Measurements from ENCODE around the gene MTRF1.
"Not testable (repeated sequence)": the region's sequence is repeated elsewhere in the genome, so short reads cannot be mapped to it uniquely, and the experiment has no call there.

MTRF1 gene

DNA sequence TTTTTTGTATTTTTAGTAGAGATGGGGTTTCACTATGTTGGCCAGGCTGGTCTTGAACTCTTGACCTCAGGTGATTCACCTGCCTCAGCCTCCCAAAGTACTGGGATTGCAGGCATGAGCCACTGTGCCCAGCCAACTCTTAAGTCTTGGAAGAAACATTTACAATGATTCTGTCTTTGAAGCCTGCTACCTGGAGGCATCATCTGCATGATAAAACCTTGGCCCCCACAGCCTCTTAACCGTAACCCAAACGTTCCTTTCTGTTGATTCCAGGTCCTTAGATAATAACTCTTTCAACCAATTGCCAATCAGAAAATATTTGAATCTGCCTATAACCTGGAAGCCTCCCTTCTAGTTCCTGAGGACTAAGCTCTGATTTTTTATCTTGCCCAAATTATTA lies 15.8 kb upstream of the MTRF1 start:
- DNase-seq (ENCODE audit: low read depth in 2 of 2) = not testable (repeated sequence)

DNA sequence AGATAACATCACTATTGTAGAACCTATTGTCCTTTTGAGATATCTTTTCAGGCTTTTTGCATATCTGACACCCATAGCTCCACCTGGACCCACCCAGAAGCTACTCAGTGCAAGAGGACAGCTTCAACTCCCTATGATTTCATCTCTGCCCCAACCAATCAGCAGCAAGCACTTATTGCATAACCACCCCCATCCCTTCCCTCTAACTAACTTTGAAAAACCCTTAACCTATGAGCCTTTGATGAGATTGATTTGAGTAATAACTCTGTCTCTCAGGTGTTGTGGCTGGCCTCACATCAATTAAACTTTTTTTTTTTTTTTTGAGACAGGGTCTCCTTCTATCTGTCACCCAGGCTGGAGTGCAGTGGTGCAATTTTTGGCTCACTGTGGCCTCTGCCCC lies 13.4 kb upstream of the MTRF1 start:
- DNase-seq (ENCODE audit: low read depth in 2 of 2) = no peak

GRCh38 chr13:41274881-41275280 lies 11.5 kb upstream of the MTRF1 start:
- DNase-seq (ENCODE audit: low read depth in 2 of 2) = no peak

DNA sequence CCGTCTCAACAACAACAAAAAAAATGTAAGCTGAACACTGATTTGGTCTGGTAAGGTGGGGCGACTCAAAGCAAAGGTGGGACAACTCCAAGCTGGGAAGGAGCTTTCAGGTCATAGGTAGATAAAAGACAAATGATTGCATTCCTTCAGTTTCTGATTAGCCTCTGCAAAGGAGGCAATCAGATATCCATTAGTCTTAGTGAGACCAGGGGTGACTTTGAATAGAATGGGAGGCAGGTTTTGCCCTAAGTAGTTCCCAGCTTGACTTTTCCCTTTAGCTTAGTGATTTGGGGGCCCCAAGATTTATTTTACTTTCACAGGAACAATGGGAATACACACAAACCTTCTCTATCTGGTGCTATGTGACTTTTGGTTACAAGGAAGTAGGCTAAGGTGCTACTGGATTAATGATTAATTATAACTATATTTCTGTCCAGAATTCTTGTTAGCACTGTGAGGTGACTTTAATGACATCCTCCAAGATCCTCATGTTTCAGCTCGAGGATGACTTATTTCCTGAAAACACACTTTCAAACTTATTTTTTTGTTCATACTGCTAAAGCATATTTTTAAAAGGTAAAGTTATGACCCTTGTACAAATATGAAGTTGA lies 10.6 kb upstream of the MTRF1 start:
- no peak for DNase-seq (ENCODE audit: low read depth in 2 of 2)

DNA sequence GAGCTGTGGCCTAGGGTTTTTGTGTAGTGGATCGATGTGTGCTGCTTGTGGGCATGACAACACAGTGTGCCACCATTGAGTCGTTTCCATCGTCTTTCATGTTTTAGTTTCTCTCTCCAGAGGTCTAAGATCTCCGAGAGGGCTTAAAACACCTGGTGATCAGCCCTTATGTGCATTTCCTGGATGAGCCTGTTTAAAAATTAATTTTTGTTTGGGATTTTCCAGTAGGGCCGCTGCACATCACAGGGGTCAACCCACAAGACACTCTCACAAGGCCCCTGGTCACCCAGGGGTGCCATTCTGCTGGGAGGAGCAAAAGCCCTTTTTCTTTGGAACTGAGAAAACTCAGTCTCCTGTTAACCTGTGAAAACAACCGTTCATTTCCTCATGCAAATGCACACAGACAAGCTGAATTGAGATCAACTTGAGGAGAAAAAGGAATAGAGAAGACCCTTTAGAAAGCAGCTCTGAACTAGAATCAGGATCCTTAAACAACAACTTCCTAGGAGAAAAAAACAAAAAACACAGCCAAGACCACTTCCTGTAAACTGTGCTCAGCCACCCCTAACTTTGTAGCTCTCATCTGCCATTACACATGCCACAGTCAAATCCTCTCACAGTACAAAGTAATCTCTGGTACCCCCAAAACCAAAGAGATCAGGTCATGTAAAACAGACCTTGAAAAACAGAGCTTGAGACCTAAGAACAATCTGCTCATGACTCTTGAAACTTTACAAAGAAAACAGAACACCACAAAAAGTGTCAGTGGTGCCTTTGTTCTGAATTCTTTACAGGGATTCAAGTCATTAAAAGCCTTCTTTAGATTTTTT lies 8.3 kb upstream of the MTRF1 start:
- no peak for DNase-seq (ENCODE audit: low read depth in 2 of 2)

DNA sequence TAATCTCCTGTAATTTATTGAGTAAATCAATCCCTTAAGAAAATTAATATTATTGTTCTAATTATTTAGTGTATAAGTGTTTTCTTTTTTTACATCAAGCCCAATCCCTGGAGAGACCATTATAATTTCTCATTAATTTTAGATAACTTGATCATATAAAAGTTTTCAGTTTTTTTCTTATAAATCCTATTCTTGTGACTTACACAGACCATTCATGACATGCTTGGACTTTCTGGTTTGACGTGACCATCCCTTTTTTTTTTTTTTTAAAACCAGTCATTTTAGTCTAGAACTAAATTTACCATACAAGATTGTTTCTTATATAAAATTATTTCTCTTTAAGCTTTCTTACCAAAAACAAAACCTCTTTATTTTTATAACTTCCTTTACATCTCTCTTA lies 5.4 kb upstream of the MTRF1 start:
- DNase-seq (ENCODE audit: low read depth in 2 of 2) = no peak

DNA sequence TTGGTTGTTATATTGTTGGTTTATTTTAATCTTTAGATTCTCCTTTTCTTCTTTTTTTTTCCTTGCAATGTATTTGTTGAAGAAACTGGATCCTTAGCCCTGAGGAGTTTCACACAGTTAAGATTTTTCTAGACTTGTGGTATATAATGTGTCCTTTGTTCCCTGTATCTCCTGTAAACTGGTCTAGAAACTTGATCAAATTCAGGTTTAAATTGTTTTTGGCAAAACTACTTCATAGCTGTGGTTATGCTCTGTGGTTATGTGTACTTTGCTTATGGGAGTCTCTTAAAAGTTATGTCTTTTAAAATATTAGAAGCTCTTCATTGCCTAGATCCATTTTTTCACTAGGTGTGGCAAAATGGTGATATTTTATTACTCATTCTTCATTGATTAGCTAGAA lies 3.7 kb upstream of the MTRF1 start:
- DNase-seq (ENCODE audit: low read depth in 2 of 2) = no peak

GRCh38 chr13:41259875-41260501 lies 3.4 kb downstream of the MTRF1 start:
- no peak for DNase-seq (ENCODE audit: low read depth in 2 of 2)

DNA sequence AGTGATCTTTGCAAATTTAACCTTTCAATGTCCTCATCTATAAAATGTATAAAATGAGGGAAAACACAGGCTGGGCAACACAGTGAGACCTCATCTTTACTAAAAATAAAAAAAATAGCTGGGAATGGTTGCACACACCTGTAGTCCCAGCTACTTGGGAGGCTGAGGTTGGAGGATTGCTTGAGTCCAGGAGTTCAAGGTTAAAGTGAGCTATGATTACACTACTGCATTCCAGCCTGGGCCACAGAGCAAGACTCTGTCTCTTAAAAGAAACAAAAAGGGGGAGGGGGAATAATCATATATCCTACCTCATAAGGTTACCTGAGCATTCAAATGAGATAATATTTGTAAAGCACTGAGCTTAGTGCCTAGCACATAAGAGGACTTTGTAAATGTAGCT lies 5.8 kb downstream of the MTRF1 start:
- DNase-seq (ENCODE audit: low read depth in 2 of 2) = no peak

DNA sequence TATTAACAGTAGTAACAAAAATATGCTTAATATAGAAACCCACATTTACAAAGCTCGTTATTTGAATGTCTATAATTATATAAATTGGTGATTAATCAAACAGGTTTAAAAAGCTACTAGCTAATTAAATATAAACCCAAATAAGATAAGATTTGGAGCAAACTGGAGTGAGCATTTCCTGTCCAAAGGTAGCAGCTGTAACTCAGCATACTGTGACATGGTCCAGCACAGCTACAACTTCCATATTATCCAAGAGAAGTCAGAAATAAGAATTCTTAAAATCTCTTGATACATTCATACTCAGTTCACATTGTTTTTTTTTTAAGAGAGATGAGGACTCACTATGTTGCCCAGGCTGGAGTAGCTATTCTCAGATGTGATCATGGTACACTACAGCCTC lies 8.5 kb downstream of the MTRF1 start:
- DNase-seq (ENCODE audit: low read depth in 2 of 2) = no peak

DNA sequence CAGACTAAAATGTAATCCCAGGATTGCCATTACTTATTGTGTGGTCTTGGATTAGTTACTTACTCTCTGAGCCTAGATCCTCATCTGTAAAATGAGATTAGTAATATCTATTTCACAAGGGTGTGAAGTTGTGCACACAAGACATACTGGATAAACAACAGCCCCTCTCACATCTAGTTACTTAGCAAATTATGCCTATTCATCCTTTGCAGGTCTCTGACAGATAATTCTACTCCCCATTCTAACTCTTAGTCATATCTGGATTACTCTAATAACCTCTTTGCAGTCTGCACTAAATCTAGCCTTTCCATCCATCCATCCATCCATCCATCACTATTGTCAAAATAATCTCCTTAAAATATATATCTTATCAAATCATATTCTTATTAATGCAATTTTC lies 12.4 kb downstream of the MTRF1 start:
- no peak for DNase-seq (ENCODE audit: low read depth in 2 of 2)

DNA sequence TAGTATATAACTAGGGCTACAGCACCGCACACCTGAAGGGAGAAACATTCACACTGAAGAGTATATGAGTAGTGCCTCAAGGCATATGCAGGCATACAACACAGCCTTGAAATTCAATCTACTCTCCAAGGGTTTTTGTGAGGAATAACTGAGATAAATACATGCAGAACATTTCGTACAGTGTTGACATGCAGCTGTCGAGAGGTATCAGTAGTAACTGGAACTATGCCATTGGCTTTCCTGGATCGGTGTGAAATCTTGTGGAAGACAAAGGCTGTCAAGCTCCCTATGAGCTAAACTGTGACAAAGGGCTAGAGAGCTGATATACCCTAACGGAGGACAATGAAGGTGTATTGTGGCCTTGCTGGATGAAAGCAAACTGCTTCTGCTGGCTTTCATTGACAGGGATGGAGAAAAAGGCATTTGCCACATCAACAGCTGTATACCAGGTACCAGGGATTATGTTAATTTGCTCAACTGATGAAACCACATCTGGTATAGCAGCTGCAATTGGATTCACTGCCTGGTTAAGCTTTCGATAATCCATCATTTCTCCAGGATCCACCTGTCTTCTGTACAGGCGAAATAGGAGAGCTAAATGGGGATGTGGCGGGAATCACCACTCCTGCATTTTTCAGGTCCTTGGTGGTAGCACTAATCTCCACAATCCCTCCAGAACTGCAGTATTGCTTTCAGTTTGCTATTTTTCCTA lies 16.3 kb downstream of the MTRF1 start:
- no peak for DNase-seq (ENCODE audit: low read depth in 2 of 2)

GRCh38 chr13:41244556-41244955 lies 18.8 kb downstream of the MTRF1 start:
- DNase-seq (ENCODE audit: low read depth in 2 of 2) = no peak

GRCh38 chr13:41241626-41242025 lies 21.8 kb downstream of the MTRF1 start:
- no peak for DNase-seq (ENCODE audit: low read depth in 2 of 2)

GRCh38 chr13:41236369-41236768 lies 27.0 kb downstream of the MTRF1 start:
- no peak for DNase-seq (ENCODE audit: low read depth in 2 of 2)

- no peak for DNase-seq (ENCODE audit: low read depth in 2 of 2)
Observed at GRCh38 chr13:41232578-41233480, 30.5 kb downstream of the MTRF1 start.

- no peak for DNase-seq (ENCODE audit: low read depth in 2 of 2)
Observed at GRCh38 chr13:41231786-41232185, 31.6 kb downstream of the MTRF1 start.

DNA sequence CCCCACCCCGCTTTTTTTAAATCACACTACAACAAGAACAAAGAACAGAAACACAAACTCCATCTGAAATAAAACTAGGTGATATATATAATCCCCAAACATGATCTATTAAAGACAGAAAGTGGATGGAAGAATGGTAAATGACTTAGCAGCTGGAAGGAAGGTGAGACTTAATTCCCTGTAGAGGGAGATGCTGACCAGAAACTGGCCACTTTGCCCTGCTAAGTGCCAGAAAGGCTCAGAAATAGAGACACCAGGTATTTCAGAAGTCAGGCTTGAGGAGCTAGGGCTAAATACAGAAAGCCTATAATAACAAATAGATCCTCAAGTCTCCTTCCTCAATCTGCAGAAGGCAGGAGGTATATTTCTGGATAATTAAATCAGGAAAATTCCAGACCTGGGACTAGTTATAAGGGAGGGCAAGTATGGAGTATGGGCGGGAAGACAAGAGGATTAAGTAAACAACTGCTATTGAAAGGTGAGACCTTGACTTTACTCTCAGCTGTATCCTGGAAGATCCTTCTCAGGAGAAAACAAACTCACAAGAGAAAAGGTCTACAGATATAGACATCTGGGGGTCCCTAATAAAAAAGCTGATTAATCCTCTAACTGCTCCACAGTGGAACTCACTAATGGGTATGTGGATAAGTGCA lies 32.2 kb downstream of the MTRF1 start:
- no peak for DNase-seq (ENCODE audit: low read depth in 2 of 2)

DNA sequence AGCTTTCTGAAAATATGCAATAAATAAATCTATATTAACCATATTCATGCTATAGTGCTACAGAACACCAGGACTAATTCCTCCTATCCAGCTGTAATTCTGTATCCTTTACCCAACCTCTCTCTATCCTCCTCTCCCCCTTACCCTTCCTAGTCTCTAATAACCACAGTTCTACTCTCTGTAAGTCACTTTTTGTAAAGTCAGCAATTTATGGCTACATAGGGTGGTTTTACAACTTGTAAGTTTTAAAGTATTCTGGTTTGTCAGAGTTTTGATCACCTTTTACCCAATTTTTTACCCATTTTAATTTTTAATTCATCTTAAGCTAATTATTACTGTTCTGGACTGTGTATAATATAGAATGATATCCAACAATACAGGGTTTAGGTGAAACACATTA lies 34.0 kb downstream of the MTRF1 start:
- no peak for DNase-seq (ENCODE audit: low read depth in 2 of 2)

DNA sequence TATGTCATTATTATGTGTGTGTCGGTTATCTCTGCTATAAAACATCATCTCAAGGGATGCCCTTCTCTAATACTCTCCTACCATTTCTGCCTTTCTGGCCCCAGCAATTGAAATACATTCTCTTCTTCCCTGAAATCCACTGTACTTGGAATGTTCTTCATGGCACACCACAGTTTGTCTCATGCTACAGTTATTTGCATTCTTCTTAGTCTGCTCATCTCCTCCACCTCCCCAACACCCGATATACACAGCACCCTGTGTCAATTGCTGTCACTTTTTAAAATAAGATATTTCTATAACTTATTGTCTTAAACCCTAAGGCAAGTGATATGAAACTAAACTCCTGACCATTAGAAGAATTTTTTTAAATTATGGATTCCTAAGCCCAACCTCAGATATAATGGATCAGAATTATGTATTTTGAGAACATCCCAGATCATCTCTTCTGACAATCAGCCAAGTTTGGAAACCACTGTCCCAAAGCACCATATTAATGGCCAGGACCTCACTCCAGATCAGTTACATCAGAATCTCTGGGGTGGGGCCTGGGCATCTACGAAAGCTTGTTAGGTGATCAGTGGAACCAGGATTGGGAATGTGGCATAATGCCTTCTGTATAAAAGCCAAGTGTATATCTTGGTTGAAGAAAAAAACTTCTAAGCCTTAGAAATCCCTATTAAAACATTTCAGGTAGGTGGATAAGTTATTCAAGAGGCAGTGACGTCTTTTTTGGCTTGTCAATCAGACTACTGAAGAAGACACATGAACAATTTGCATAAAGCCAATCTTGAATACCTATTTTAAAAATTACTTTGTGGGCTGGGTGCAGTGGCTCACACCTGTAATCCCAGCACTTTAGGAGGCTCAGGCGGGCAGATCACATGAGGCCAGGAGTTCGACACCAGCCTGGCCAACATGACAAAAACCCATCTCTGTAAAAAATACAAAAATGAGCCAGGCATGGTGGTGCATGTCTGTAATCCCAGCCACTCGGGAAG lies 39.0 kb downstream of the MTRF1 start:
- no peak for DNase-seq (ENCODE audit: low read depth in 2 of 2)

Measured in stimulated activated CD4-positive, alpha-beta T cell treated with anti-CD3 and anti-CD28 coated beads, Interleukin-4, amount 100 ng/mL, for 48 hours (primary cell).